IPS-NIHi7 (cell line): ENCODE results near the gene NF2.

ENCODE experiments used
- DNase-seq: peaks from one replicate; pipeline ENCODE4 v3.0.0; 2012; ENCODE audit warnings: mixed read lengths; ENCODE audit errors: extremely low spot score

NF2 gene

DNA sequence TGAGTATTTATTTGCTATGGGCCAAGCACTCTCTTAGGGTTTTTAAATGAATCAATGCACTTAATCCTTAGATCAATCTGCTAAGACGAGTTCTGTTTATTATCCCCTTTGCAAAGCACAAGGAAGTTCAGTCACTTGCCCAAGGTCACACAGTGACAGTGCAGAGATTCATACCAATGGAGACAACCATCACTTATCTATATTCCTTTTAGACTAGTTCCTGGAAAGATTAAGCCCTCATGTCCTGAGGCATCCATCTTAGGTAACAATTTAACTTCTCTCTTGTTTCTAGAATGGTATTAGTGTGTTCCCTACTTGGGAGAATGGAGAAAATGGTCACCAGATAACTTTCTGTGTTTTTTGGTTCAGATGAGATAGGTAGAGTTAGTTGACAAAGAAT is 28.3 kb downstream of the NF2 start:
- DNase-seq = no peak

DNA sequence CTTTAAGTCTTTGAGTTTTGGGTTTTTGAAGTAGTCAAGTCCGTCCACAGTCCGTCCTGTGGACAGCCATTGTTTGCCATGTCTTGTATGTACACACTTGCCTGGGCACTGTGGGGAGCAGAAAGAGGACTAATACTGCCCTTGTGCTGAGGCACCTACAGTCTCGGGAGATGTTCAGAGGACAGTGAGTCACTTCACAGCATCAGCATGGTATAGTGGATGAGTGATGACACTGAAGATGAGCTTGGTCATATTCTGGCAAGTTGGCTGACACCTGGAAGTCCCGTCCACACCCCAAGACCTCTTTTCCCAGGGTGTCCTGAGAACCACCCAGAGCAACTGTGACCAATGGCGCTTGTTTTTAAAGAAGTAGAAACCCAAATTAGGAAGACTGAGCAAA is 29.2 kb downstream of the NF2 start:
- DNase-seq = no peak

DNA sequence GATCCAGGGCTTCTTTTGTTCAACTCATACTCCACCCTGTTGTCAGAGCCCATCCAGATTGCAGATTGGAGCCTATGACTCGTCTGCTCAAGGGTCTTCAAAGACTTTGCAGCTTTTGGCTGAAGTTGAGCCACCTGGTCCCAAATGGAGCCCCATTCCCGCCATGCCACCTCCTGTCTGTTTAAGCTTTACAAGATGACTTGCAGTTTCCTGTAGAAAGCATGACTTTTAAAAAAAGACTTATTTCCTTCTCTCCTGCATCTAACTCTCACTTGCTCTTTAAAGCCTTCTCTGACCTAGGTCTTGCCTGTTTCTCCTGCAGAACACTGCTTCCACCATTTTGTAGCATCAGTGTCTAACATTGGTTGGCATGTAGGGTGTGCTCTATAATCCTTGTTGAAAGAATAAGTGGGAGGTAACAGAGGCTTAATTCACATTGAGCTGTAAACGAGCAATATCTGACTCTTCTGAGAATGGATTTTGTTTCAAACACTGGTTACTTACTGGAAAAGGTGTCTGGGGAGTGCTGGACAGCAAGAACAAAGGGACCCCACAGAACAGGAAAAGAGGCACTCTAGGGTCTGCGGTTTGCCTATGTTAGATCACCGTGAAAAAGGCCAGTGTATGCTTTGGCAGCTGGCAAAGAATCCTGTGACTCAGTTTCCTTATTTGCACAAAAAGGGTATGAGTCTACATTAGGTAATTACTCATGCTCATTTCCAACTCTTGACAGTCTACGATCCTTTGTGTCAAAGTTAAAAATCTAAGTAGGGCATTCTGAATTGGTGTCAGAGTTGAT is 30.3 kb downstream of the NF2 start:
- no peak for DNase-seq

DNA sequence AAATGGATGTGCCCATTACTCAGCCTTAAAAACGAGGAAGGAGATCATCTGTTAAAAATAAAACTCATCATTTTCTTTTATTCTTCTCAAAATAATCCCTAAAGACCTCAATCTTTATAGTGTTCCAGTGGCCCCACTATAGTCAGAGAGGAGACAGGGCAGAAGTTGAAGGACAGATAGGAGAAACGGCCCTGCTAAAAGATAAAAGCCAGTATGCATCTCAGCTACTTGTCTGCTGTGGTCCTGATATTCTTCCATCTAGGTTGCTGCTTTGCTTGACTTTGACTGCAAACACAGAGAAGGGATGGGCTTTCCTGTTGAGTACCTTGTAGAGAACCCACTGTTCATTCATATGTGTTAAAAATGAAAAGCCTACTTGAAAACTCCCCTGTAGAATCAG is 31.4 kb downstream of the NF2 start:
- DNase-seq = no peak

DNA sequence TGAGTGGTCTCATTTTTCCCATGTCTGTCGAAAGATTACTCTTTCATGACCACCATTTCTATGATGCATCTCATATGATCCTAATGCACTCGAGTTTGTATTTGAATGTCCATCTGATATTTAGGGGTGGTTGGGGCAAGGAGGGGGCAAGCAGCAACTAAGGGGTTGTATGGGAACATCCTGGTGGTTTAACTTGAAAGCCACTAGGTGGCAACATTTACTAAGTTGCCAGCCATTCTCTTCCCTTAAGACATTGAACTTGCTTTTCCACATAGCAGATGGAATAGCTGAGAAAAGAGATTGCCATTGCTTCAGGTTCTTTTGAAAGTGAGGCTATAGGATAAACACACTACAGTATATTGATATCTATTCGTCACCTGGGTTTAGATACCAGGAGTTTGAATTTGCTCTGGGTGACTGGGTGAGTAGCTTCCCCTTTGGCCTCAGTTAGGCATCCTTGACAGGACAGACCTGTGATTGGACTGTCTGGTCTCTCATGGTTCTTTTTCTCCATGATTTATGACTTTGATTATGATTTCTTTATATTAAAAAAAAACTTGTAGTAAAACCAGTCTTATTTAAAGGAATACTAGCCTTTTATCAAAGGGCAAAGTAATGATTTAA is 32.4 kb downstream of the NF2 start:
- DNase-seq = peak; percentile 70

DNA sequence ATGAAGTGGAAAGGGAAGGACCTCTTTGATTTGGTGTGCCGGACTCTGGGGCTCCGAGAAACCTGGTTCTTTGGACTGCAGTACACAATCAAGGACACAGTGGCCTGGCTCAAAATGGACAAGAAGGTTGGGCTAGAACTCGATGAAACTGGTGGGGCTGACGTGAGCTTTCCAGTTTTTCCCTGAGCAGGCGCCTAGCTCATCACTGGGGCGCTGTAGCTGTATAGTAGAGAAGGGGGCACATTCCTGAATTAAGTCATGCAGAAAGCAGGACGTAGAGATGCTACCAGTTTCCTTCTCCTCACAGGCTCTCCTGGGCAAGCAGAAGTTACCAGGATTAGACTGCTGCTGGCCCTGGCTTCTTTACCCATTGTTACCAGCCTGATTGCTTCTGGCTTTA is 33.3 kb downstream of the NF2 start:
- no peak for DNase-seq

DNA sequence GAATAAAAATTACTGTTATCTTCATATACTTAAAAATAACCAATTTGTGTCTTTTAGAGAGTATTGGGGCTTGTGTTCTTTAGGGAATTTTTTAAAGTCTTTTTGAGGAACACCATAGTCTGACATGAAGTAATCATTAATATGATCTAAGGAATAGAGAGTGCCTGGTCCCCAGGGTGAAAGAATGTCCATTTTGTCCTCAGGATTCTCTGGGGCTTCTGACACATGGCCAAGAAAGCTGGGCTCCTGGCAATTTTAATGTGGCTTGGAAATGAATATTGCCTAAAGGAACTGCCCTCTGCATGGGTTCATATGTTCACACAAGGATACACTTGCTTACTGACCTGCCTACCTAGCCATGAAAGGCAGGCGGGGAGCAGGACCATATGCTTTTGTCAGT is 33.7 kb downstream of the NF2 start:
- no peak for DNase-seq

DNA sequence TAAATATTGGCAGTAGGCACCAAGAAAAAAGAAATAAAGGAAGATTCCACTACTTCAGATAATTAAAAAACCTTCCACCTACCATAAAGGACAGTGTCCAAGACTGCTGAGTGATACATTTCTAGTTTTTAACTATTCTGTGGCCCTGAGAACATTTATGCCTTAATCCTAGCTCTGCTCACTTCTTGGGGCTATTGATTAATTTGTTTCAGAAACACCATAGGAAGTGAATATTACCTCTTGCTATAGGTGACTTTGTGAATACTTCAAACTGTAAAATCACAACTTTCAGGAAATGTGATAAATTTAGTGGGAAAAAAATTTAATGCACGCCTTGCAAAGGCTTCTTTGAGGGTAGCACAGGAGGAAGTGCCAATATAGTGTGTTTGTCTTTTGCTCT is 35.2 kb downstream of the NF2 start:
- DNase-seq = no peak

DNA sequence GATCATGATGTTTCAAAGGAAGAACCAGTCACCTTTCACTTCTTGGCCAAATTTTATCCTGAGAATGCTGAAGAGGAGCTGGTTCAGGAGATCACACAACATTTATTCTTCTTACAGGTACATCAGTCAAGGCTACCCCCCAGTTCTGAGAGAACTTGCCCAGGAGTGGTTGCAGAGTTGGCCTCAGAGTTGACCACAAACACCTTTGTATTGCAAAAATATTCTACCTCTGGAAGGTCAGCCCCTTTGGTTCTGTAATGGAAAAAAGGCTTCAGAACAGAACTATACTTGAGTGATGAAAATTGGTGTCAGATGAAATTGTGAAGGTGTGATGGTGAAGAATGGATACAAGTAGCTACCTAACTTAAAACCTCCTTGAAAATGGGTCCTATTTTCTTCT is 35.7 kb downstream of the NF2 start:
- no peak for DNase-seq

DNA sequence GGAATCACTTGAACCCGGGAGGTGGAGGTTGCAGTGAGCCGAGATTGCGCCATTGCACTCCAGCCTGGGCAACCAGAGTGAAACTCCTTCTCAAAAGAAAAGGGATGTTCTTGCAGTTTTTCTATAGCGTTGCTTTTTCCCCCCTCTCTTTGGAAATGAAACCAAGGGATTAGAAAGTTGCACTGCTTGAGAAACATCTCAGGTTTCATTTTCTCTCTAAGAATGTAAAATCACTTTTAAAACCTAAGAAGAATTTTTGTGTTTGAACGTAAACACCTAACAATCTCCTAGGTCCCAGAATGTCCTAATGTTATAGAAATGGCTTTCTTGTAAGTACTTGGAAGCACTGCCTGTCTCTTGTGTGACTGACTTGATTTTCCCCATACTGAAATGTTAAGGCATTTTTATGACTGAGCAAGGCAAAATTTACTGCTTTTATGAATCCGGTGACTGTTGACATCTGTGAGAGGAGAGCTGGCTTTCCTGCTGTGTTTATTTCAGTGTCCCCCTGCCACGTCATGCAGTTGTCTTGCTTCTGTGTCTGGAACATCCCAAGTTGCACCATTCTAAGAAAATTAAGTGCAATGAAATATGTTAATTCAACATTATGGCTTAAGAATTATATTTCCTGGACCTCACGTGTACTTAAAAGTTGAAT is 37.7 kb downstream of the NF2 start:
- DNase-seq = no peak

DNA sequence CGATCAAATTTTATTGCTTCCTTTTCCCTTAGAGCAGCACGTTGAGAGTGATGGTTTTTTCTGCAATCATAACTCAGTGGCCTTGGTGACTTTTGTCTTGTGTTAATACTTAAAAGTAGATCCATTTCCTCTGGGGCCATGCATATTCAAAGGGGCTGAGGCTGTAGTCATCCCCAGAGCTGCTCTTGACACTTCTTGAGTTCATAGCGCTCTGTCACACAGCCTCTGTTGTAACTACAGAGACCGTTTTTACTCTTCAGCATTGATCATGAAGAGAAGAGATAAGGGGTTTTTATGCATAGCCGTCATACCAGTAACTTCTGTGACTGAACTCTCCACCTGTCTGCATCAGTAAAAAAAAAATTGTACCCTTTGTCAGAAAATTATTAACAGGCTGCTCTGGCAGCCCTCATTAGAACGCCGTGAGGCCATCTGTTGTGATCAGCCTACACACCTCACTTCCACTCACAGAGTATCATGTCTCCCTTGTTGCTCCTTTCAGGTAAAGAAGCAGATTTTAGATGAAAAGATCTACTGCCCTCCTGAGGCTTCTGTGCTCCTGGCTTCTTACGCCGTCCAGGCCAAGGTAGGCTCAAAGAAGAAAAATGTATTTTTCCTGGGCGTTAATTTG is 38.4 kb downstream of the NF2 start:
- DNase-seq = no peak

DNA sequence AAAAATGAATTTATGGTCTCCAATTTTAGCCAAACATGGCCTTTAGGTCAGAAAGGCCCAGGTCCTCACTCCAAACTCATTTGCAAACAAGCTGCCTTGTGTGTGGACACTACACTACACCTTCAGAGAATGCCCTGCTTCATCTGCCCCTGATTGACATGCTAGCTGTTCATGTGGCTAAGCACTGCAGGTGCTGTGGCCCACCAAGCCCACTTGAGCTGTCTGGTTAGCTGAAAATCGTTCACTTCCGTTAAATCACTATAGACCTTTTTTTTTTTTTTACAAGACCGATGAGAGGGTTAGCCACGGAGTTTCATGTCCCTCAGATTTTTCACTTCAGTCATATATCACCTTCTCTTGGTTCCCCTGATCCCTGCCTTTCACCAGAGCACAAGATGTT is 39.3 kb downstream of the NF2 start:
- no peak for DNase-seq

DNA sequence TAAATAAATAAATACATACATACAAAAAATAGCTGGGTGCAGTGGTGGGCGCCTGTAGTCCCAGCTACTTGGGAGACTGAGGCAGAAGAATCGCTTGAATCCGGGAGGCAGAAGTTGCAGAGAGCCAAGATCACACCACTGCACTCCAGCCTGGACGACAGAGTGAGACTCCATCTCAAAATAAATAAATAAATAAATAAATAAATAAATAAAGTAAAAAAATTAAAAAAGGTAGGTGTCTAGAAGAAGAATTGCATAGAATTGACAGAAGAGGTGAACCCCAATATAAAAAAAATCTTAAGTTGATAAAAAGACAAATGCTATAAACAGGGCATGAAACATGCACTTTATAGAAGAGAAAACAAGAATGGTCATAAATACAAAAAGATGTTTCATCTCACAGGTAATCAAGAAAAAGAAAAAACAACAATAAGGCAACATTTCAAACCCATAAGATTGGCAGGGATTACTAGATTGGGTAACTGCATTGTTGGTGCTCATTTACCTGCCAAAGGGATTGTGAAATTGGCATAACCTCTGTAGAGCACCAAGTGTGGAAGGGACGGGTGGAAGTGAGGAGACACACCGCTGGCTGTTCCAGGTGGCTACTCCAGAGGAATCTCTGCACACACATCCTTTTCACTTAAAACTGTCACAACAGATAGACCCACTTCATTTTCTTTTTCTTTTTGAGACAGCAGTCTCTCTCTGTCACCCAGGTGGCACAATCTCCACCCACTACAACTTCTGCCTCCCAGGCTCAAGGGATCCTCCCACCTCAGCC is 44.7 kb downstream of the NF2 start:
- DNase-seq = no peak

DNA sequence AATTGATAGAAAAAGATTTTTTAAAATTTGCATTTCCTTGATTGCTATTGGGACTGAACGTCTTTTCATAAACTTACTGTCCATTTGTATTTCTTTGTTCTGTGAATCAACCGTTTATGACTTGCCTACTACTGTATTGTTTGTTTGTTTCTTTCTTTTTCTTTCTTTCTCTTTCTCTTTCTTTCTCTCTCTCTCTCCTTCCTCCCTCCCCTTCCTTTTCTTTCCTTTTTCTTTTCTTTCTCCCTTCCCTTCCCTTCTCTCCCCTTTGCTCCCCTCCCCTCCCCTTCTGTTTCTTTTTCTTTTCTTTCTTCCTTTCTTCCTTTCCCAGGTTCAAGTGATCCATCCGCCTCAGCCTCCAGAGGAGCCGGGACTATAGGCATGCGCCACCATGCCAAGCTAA is 46.9 kb downstream of the NF2 start:
- no peak for DNase-seq

DNA sequence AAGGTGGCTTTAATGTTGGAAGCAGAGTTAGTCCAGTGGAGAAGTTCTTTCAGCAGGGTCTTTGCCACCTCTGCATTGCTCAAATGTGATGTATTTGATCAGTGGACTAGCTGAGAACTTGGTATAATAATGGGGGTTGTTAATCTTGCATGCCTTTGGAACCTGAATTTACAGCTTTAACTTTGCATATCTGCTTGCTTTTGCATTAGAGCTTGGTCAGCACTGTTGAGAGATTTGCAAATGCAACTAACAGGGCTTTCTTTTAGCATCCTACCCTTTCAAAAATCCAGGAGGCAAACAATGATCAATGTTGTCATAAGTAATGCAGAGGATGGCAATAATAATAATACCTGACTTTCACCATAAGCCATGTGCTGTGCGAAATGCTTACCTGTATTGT is 48.2 kb downstream of the NF2 start:
- no peak for DNase-seq

DNA sequence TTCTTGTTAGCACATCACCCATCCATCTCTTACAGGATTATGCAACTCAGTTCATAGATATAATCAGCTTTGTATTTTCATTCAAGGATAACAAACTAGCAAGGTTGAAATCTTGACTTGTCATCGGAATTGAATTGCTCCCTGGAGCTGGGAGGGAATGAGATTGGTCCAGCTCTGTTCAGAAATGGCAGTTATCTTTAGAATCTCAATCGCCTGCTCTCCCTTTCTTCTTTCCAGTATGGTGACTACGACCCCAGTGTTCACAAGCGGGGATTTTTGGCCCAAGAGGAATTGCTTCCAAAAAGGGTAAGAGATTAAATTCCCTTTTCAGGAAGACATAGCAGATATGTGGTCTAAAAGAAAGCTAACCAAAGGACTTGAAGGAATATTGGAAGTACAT is 51.0 kb downstream of the NF2 start:
- DNase-seq = no peak

DNA sequence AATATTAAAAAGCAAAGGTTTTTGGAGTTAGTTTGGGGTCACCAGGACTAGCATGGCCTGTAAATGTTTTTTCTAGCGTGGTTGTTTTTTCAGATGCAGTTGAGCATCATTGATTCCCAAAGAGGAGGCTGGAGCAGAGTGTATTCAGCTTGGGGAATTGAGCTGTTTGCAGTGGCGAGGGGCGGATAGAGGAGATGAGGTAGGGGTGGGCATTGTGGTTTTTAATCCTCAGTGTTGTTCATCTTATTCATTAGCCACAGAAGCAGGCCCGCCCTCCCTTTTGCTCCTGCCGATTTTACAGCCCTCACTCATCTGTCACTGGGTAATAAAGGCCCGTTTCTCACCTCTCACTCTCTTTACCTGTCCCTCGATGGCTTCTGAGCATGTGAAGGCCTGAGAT is 51.4 kb downstream of the NF2 start:
- no peak for DNase-seq

DNA sequence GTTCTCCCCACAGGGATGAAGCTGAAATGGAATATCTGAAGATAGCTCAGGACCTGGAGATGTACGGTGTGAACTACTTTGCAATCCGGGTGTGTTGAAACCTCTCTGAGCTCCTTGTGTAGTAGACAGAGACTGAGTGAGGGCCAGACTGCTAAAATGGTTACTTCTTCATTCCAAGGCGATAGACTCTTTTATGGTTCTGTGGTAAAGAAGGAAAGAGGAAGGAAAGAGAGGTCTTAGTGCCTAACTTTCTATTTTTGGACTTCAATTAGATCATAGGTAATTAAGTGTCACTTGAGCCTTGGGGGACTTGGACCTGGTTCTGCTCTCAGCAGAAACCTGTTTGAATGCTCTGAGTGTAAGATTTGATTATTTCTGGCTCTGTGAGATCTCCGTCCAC is 54.7 kb downstream of the NF2 start:
- DNase-seq = no peak

DNA sequence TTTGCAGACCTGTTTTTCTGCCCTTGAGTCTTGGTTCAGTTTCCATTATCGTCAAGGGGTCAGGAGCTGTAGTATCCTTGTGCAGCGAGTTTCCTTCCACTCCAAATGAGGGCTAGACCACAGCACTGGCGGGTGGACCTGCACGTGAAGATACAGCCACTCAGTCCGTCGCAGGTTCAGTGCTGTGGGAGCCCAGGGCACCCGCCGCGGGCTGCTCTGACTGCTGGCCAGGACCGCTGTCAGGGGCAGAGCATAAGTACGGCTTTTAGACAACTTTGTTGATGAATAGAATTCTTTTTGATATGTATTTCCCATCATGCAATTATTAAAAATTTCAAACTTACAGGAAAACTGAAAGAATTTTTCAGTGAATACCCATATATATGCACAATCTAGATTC is 56.6 kb downstream of the NF2 start:
- no peak for DNase-seq

DNA sequence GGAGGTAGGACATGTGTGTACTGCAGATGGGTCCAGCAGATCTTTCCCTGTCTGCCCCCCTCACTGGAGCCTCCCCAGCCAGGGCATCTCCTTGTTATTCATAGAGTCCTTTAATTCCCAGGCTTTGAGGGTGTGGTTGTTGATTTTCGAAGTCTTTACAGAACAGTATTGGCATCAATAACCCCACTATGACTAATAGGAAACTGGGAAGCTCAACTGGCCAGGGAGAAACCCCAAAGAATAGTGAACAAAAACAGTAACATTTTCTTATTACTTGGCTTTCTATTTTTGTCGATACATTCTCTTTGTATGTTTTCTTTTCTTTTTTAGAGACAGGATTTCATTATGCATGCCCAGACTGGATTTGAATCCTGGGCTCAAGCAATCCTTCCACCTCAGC is 57.9 kb downstream of the NF2 start:
- DNase-seq = no peak

DNA sequence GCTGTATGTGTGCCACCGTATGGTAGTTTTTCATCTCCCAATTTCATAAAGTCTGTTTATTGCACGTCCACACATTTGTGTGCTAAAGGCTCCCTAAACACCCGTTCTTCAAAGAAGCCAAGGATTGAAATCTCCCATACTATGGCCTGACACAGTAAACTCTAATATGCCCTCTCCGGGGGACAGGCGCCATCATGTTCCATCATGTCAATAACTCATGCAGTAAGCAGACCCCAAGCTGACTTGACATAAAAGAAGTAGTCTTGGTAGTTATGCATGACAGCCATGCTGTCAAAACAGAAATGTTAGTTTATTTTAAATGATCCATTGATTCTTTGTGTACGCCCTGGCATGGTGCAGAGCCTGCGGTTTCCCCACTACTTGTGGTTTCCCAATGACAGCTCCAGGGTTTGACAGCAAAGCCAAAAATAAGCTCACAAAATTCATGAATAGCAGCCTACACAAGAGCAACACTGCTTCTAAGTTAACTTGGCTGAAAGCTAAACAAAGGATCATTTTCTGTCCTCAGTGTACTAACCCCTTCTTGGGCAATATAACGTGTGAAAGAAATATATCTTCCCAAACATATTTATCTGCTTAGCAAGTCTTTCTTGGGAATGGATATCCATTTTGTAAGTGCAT is 59.9 kb downstream of the NF2 start:
- no peak for DNase-seq

DNA sequence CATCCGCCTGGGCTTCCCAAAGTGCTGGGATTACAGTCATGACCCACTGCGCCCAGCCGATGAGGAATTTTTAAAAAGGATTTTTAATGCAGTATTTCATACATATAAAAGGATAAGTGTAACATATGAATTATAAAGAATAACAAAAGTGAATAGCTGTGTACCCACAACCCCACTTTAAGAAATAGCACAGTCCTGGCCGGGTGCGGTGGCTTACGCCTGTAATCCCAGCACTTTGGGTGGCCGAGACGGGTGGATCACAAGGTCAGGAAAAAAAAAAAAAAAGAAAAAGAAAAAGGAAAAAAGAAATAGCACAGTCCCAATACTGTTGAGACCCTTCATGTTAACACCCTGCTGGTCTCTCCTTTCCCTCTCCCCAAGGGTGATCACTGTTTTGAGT is 62.1 kb downstream of the NF2 start:
- DNase-seq = no peak
